Bronchial epithelial cell (primary cell): ENCODE measurements around the gene AP5Z1. TPM values are rescaled to one million over a fixed set of nuclear protein-coding genes. Genes with fewer than 3 reads are reported as not detected.

Experiments used
- DNase-seq: peaks from one replicate; pipeline ENCODE4 v3.0.0-alpha.2; 2010; ENCODE audit warnings: low read depth
- FAIRE-seq: peaks from 2 replicates; lab custom pipeline; 2011; peaks lifted over from hg19 to GRCh38; lab: Jason Lieb, UNC
- H3K27me3 ChIP-seq: 2 replicates; pipeline ENCODE4 v1.5.1; 2011; ENCODE audit warnings: low read length; ENCODE audit not compliant: control insufficient read depth, insufficient read depth
- H3K36me3 ChIP-seq: 2 replicates; pipeline ENCODE4 v1.5.1; 2011; ENCODE audit warnings: low read length; ENCODE audit not compliant: control insufficient read depth, insufficient read depth
- H3K4me3 ChIP-seq: 2 replicates; pipeline ENCODE4 v1.5.1; 2011; ENCODE audit warnings: mild to moderate bottlenecking, low read depth, low read length, control low read depth
- total RNA-seq: library from RNA; depleted of rRNA; stranded (reverse); fragments of >200 nt; gene quantifications from 2 replicates; pipeline ENCODE4 v1.2.1, GENCODE V29; 2014
- TF ChIP-seq, protein P1 (sequence below): IDR thresholded peaks from 2 replicates; pipeline ENCODE4 v1.5.1; 2011; ENCODE audit warnings: mild to moderate bottlenecking, moderate library complexity, low read length, control low read depth, inconsistent platforms; ENCODE audit not compliant: insufficient read depth, severe bottlenecking

The AP5Z1 gene
- total RNA-seq, 1 donor from 2014 or later: 24.5 TPM

DNA sequence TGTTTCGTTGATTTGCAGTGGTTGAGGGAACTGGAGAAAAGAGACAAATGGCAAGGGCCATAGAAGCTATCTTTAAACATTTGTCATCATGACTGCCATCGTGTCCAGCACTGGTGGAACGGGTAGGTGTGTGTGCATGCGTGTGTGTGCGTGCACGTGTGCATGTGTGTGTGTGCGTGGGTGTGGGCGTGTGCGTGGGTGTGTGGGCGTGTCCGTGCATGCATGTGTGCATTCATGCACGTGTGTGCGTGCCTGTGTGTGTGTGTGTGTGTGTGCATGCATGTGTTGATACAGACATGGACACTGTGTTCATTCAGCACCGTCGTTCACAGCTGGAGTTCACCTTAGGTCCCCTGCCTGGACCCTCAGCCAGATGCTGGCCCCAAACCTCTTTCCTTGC, 38.1 kb upstream of the AP5Z1 start:
- H3K36me3 ChIP-seq: peaks cover 17% of the 10 kb centered on the region
- TF ChIP-seq, protein P1, sequence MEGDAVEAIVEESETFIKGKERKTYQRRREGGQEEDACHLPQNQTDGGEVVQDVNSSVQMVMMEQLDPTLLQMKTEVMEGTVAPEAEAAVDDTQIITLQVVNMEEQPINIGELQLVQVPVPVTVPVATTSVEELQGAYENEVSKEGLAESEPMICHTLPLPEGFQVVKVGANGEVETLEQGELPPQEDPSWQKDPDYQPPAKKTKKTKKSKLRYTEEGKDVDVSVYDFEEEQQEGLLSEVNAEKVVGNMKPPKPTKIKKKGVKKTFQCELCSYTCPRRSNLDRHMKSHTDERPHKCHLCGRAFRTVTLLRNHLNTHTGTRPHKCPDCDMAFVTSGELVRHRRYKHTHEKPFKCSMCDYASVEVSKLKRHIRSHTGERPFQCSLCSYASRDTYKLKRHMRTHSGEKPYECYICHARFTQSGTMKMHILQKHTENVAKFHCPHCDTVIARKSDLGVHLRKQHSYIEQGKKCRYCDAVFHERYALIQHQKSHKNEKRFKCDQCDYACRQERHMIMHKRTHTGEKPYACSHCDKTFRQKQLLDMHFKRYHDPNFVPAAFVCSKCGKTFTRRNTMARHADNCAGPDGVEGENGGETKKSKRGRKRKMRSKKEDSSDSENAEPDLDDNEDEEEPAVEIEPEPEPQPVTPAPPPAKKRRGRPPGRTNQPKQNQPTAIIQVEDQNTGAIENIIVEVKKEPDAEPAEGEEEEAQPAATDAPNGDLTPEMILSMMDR: no peak
- H3K27me3 ChIP-seq: no peaks in the 10 kb centered on the region
- H3K4me3 ChIP-seq: no peak overlapping the region
- DNase-seq (no peak), FAIRE-seq (peak; percentile 83)

DNA sequence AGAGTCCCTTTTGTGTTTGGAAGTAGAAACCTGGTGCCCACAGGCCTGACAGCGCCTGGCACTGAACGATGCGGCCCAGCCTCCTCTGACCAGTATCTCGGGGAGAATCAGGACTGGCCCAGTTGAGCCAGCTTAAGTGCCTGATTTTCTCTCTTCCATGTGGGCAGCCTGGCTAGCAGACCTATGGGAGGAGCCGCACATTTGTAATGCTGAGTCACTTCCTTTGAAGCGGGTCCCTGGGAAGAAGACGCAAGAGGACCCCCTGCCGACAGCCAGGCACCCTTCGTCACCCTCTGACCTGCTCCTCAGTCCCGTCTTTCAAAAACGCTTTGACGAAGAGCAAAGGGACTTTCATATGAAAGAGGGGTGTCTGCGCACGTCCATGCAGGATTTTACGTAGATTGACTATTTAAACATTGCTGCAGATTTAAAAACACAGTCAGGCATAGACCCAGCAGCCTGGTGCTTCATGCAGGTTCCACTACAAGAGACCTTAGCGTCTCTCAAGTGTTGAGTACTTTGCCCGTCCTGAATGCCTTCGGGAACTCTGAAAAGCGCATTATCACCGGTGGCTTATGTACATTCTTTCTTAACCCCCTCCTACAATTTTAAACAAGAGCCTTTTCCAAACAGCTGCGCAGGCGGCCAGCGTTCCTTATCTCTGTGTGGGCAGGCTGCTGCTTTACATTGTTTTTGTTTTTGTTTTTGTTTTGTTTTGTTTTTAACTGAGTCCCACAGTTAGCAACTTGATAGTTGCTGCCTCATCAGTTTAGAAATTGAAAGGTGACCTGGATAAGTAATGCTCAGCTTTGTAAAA, 36.5 kb upstream of the AP5Z1 start:
- DNase-seq (peak; percentile 87), FAIRE-seq (peak; percentile 60)
- TF ChIP-seq, protein P1: no peak
- peaks cover 18% of the 10 kb centered on the region for H3K36me3 ChIP-seq
- H3K4me3 ChIP-seq: peak overlapping the region; percentile 19
- no peaks in the 10 kb centered on the region for H3K27me3 ChIP-seq

DNA sequence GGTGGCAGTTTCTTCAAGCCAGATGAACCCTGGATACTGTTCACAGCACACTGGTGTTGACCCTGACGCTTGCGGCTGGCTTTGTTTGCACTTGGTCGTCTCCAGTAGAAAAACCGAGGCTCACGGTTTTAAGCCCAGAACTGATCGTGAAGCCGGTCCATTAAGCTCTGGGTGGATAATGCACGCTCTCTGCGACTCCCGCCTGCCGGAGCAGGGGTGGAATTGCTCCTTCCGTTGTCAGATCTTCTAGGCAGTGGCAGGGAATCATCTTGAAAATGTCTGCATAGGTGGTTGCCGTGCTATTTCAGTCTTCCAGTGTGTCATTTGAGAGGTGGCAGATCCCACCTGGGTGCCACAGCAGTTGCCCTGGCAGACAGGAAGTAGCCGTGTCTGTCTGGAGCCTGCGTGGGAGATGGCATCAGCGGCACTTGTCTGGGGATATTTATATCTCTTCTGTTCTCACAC, 35.9 kb upstream of the AP5Z1 start:
- DNase-seq (peak; percentile 46), FAIRE-seq (no peak)
- TF ChIP-seq, protein P1: peak; percentile 61
- Histone ChIP-seq H3K36me3 (peaks cover 18% of the 10 kb centered on the region), H3K4me3 (no peak overlapping the region), H3K27me3 (no peaks in the 10 kb centered on the region)

DNA sequence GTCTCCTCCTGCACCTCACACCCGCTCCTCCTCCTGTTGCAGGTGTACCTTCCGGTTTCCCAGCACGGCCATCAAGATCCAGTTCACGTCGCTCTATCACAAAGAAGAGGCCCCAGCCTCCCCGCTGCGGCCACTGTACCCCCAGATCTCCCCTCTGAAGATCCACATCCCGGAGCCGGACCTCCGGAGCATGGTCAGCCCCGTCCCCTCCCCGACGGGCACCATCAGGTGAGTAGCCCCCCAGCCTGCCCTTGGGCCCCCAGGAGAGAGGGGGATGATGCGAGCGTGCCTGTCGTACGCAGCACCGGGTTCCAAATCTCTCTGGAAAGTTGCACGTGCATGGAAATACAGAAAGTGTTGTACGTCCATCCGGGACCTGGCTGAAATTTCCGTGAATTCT, 34.6 kb upstream of the AP5Z1 start:
- FAIRE-seq (no peak), DNase-seq (no peak)
- no peak overlapping the region for H3K4me3 ChIP-seq
- TF ChIP-seq, protein P1: no peak
- H3K36me3 ChIP-seq: peaks cover 18% of the 10 kb centered on the region
- no peaks in the 10 kb centered on the region for H3K27me3 ChIP-seq

DNA sequence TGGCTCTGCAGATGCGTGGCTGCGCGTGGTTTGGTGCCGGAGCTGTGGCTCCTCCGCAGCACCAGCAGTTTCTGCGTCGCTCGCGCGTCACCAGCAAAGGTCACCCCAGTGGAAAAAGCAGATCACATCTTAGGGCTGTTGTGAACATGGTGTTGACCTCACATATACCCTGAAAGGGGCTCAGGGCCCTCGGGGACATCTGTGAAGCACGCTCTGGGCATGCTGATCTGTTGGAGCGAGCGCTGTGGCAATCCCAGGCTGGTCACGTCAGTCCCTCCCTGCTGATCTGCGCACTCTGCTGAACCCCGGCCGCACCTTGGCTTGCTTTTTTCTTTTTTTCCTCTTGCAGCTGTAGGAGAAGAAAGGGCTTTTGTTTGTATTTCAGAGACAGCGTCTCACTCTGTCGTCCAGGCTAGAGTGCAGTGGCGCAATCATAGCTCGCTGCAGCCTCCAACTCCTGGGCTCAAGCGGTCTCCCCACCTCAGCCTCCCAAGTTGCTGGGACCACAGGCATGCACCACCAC, 33.3 kb upstream of the AP5Z1 start:
- H3K27me3 ChIP-seq: no peaks in the 10 kb centered on the region
- TF ChIP-seq, protein P1: no peak
- FAIRE-seq (no peak), DNase-seq (no peak)
- no peak overlapping the region for H3K4me3 ChIP-seq
- peaks cover 21% of the 10 kb centered on the region for H3K36me3 ChIP-seq

DNA sequence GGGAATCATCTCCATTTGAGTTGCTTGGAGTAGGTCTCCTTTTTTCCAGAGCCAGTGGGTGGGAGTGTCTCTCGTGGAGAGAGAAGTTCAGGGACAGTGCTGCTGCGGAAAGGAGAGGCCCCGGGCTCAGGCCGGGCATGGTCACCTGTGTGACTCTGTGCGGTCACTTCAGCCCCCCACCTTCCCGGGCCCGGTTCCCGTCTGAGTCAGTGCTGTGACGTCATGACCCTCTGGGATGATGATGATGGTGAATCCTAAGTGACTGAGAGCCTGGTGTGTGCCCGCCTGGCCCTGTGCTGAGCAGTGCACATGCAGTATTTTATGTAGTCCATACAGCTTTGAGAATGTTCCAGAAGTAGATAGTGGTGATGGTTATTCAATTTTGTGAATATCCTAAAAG, 32.6 kb upstream of the AP5Z1 start:
- TF ChIP-seq, protein P1: no peak
- FAIRE-seq (no peak), DNase-seq (no peak)
- H3K36me3 ChIP-seq: peaks cover 21% of the 10 kb centered on the region
- no peaks in the 10 kb centered on the region for H3K27me3 ChIP-seq
- H3K4me3 ChIP-seq: no peak overlapping the region
